GM18858 (cell line): ENCODE results near the gene CSF3R.
"Not testable (repeated sequence)": the region's sequence is repeated elsewhere in the genome, so short reads cannot be mapped to it uniquely, and the experiment has no call there.

Experiments
- ATAC-seq: cut with Tn5 transposase; IDR thresholded peaks from one replicate; pipeline ENCODE4 v1.9.1; 2021; ENCODE audit not compliant: unreplicated experiment

The CSF3R gene

GRCh38 chr1:36513676-36514473 is 31.2 kb upstream of the CSF3R start:
- no peak for ATAC-seq

- no peak for ATAC-seq
Observed at GRCh38 chr1:36512842-36513241, 30.1 kb upstream of the CSF3R start.

GRCh38 chr1:36511804-36512798 is 29.4 kb upstream of the CSF3R start:
- ATAC-seq = no peak

- ATAC-seq = not testable (repeated sequence)
Observed at GRCh38 chr1:36511220-36511619, 28.5 kb upstream of the CSF3R start.

GRCh38 chr1:36510418-36510817 is 27.7 kb upstream of the CSF3R start:
- no peak for ATAC-seq

GRCh38 chr1:36508257-36508656 is 25.5 kb upstream of the CSF3R start:
- ATAC-seq = no peak

GRCh38 chr1:36506276-36506920 is 23.7 kb upstream of the CSF3R start:
- no peak for ATAC-seq

GRCh38 chr1:36503733-36504132 is 21.0 kb upstream of the CSF3R start:
- ATAC-seq = no peak

- no peak for ATAC-seq
Observed at GRCh38 chr1:36503159-36503558, 20.4 kb upstream of the CSF3R start.

GRCh38 chr1:36502616-36503015 is 19.9 kb upstream of the CSF3R start:
- ATAC-seq = no peak

GRCh38 chr1:36501911-36502310 is 19.2 kb upstream of the CSF3R start:
- ATAC-seq = not testable (repeated sequence)

GRCh38 chr1:36497207-36497606 is 14.5 kb upstream of the CSF3R start:
- no peak for ATAC-seq

- no peak for ATAC-seq
Observed at GRCh38 chr1:36494971-36495370, 12.3 kb upstream of the CSF3R start.

GRCh38 chr1:36493524-36493923 is 10.8 kb upstream of the CSF3R start:
- ATAC-seq = no peak

GRCh38 chr1:36492491-36492890 is 9.8 kb upstream of the CSF3R start:
- ATAC-seq = no peak

GRCh38 chr1:36489258-36490051 is 6.7 kb upstream of the CSF3R start:
- not testable (repeated sequence) for ATAC-seq

GRCh38 chr1:36487906-36488305 is 5.2 kb upstream of the CSF3R start:
- ATAC-seq = no peak

GRCh38 chr1:36487336-36487725 is 4.6 kb upstream of the CSF3R start:
- not testable (repeated sequence) for ATAC-seq

- no peak for ATAC-seq
Observed at GRCh38 chr1:36486439-36487335, 4.0 kb upstream of the CSF3R start.

- ATAC-seq = no peak
Observed at GRCh38 chr1:36486093-36486438, 3.4 kb upstream of the CSF3R start.
